ENCODE results near the gene RIPK3. TPM values are rescaled to one million over a fixed set of nuclear protein-coding genes. Genes with fewer than 3 reads are reported as not detected.
"Not testable (repeated sequence)": the region's sequence is repeated elsewhere in the genome, so short reads cannot be mapped to it uniquely, and the experiment has no call there.

RIPK3 gene
- total and polyA plus RNA-seq, 5 donors: 2.9 to 7.0 (median 6.1) TPM

DNA sequence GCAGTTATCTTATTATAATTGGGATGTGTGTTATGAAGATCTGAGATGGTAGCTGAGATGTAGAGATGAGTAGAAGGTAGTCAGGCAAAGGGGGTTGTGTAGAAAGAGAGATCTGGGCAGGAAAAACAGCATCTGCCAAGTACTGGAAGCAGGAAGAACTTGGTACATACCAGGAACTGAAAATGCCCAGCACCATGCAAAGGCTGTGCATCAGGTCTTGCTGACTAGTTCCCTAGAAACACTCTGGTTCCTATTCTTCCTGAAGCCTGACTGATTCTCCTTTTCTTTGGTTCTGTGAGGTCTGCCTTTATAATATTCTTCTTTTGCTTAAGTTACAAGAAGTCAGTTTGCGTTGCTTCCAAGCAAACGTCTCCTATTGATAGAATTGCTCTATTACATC, 21.5 kb upstream of the RIPK3 start:
- no peak for DNase-seq
- ATAC-seq: no peak
- 68% methylated on average over 2 of the region's 2 CpGs for WGBS

DNA sequence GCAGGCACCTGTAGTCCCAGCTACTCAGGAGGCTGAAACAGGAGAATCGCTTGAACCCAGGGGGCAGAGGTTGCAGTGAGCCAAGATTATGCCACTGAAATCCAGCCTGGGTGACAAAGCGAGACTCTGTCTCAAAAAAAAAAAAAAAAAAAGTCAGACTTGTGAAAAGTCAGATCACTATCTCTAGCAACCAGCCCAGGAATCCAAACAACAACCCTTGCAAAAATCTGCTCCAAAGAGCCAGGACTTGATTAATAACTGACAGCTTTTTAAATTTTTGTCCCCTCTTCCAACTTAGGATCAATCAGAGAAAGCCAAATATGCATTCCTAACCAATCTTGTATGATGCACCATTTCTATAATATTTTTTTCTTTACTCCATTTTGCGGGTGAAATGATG, 20.5 kb upstream of the RIPK3 start:
- intact Hi-C loops (cut with DNase I): loop anchor here in 1 of 4 donors (10.0 kb wide), 1 partner anchor 75 kb away; no protein-coding TSS in a partner anchor
- Histone ChIP-seq H3K27me3 (ENCODE audit: control insufficient read depth, insufficient read depth) (no peaks in the 10 kb centered on the region), H3K9me3 (ENCODE audit: control insufficient read depth, low read length) (no peaks in the 10 kb centered on the region), H3K27ac (ENCODE audit: low read length) (no peak overlapping the region), H3K4me1 (ENCODE audit: control insufficient read depth, insufficient read depth, low read length) (no peaks in the 10 kb centered on the region), H3K4me3 (ENCODE audit: low read length) (no peak overlapping the region)
- DNase-seq (no peak), ATAC-seq (no peak)
- 96% methylated on average over 3 of the region's 3 CpGs for WGBS

More for the DNA sequence above, 21.5 kb upstream of the RIPK3 start:
- H3K4me3 ChIP-seq (ENCODE audit: low read length): no peak overlapping the region
- no peaks in the 10 kb centered on the region for H3K4me1 ChIP-seq (ENCODE audit: control insufficient read depth, insufficient read depth, low read length)
- intact Hi-C loops (cut with DNase I): loop anchor here in 1 of 4 donors (10.0 kb wide), 1 partner anchor 73 kb away; no protein-coding TSS in a partner anchor
- H3K27me3 ChIP-seq (ENCODE audit: control insufficient read depth, insufficient read depth): no peaks in the 10 kb centered on the region
- no peaks in the 10 kb centered on the region for H3K9me3 ChIP-seq (ENCODE audit: control insufficient read depth, low read length)
- no peak overlapping the region for H3K27ac ChIP-seq (ENCODE audit: low read length)

DNA sequence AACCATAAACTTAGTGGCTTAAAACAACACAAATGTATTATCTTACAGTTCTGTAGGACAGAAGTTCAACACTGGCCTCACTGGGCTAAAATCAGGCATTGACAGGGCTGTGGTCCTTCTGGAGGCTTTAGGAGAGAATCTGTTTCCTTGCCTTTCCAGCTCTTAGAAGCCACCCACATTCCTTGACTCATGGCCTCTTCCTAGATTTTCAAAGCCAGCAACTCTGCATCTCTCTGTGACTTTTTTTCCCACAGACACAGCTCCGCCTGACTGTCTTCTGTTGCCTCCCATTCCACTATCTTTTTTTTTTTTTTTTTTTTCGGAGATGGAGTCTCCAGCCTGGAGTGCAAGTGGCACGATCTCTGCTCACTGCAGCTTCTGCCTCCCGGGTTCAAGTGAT, 16.4 kb upstream of the RIPK3 start:
- Histone ChIP-seq H3K27me3 (ENCODE audit: control insufficient read depth, insufficient read depth) (no peaks in the 10 kb centered on the region), H3K4me3 (ENCODE audit: low read length) (no peak overlapping the region), H3K9me3 (ENCODE audit: control insufficient read depth, low read length) (no peaks in the 10 kb centered on the region), H3K27ac (ENCODE audit: low read length) (no peak overlapping the region), H3K4me1 (ENCODE audit: control insufficient read depth, insufficient read depth, low read length) (no peaks in the 10 kb centered on the region)
- ATAC-seq (no peak), DNase-seq (no peak)
- 85% methylated on average over 4 of the region's 4 CpGs for WGBS
- intact Hi-C loops (cut with DNase I): no loop called here

DNA sequence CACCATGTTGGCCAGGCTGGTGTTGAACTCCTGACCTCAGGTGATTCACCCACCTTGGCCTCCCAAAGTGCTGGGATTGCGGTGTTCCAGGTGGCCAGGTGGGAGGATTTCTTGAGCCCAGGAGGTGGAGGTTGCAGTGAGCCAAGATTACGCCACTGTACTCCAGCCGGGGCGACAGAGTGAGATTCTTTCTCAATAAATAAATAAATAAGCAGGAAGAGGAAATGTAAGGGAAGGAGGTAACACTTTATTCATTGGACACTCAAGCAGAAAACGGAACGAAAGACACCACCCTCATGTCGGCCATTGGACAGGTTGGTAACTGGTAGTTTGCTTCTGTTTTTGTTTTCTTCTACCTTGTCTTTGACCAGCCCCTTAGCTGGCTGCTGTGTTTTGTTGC, 15.2 kb upstream of the RIPK3 start:
- Histone ChIP-seq H3K27ac (ENCODE audit: low read length) (no peak overlapping the region), H3K4me1 (ENCODE audit: control insufficient read depth, insufficient read depth, low read length) (no peaks in the 10 kb centered on the region), H3K9me3 (ENCODE audit: control insufficient read depth, low read length) (no peaks in the 10 kb centered on the region), H3K4me3 (ENCODE audit: low read length) (no peak overlapping the region), H3K27me3 (ENCODE audit: control insufficient read depth, insufficient read depth) (no peaks in the 10 kb centered on the region)
- intact Hi-C loops (cut with DNase I): no loop called here
- ATAC-seq (no peak), DNase-seq (no peak)
- WGBS: 86% methylated on average over 7 of the region's 7 CpGs

DNA sequence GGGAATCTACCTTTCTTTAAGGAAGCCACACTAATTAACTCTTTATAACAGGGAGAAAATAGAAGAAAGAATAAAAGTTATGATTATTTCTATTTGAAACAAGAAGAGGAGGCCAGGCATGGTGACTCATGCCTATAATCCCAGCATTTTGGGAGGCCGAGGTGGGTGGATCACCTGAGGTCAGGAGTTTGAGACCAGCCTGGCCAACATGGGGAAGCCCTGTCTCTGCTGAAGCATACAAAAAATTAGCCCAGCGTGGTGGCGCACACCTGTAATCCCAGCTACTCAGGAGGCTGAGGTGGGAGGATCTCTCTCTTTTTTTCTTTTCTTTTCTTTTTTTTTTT, 14.7 kb upstream of the RIPK3 start:
- H3K9me3 ChIP-seq (ENCODE audit: control insufficient read depth, low read length); H3K4me1 ChIP-seq (ENCODE audit: control insufficient read depth, insufficient read depth, low read length); H3K27ac ChIP-seq (ENCODE audit: low read length); H3K27me3 ChIP-seq (ENCODE audit: control insufficient read depth, insufficient read depth); intact Hi-C loops (cut with DNase I); ATAC-seq; H3K4me3 ChIP-seq (ENCODE audit: low read length); DNase-seq: not testable (repeated sequence)
- 92% methylated on average over 3 of the region's 3 CpGs for WGBS

DNA sequence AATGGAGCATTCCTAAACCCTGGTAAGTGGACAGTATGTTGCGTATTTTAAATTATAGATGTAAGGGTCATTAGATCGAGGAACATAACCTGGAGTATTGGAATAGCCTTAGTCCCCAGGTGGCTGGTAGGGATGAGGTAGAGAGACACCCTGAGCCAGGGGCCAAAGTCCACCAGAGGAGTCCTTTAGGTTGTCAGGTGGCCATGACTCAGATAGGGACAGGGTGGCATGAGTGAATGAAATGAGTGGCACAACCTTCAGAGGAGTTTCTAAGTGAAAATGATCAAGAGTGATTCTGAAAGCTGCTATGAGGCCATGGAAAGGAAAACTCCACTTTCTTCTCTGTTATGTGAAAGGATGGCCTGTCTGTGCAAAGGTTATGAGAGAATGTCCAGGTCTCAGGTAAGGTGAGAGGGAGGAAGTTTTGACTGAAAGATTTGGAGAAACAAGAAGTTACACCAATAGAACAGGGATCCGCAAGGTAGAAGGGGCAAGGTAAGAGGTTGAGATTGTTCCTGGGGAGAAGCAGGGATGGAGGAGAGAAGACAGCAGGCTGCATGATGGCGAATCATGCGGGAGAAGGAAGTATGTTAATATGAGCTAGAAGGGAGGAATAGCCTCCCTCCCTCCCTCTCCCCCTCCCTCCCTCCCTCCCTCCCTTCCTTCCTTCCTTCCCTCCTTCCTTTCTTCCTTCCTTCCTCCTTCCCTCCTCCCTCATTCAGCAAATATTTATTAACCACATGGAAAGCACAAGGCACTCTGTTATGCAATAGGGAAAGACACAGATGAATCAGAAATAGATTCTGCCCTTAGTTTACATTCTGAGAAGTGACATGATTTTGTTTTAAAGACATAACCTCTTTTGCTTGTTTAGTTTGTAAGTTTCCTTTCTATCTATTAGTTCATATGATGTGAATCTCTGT, 14.0 kb upstream of the RIPK3 start:
- no peak for ATAC-seq
- no peaks in the 10 kb centered on the region for H3K4me1 ChIP-seq (ENCODE audit: control insufficient read depth, insufficient read depth, low read length)
- H3K27ac ChIP-seq (ENCODE audit: low read length): no peak overlapping the region
- no peaks in the 10 kb centered on the region for H3K9me3 ChIP-seq (ENCODE audit: control insufficient read depth, low read length)
- DNase-seq: no peak
- intact Hi-C loops (cut with DNase I): no loop called here
- no peaks in the 10 kb centered on the region for H3K27me3 ChIP-seq (ENCODE audit: control insufficient read depth, insufficient read depth)
- H3K4me3 ChIP-seq (ENCODE audit: low read length): no peak overlapping the region
- 75% methylated on average over 5 of the region's 5 CpGs for WGBS

DNA sequence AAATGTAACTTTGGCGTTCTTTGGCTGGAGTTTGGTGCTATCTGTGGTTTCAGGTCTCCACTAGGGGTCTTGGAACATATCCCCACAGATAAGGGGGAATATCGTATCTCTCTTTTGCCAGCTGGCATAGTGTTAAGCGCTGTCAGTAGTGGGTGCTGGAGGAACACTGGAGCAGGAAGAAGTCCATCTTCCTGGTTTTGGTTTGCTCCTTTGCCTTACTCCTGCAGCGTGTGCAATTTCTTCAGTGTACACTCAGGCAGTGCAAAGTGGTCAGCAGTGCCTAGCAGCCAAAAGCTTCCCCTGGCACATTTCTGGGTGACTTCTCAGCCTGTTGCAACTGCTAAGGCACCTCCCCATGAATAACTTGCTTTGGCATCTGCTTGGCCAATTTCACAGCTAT, 11.7 kb upstream of the RIPK3 start:
- Histone ChIP-seq H3K27me3 (ENCODE audit: control insufficient read depth, insufficient read depth) (no peaks in the 10 kb centered on the region), H3K4me3 (ENCODE audit: low read length) (no peak overlapping the region), H3K27ac (ENCODE audit: low read length) (no peak overlapping the region), H3K4me1 (ENCODE audit: control insufficient read depth, insufficient read depth, low read length) (no peaks in the 10 kb centered on the region), H3K9me3 (ENCODE audit: control insufficient read depth, low read length) (no peaks in the 10 kb centered on the region)
- 11% methylated on average over 4 of the region's 4 CpGs for WGBS
- intact Hi-C loops (cut with DNase I): no loop called here
- ATAC-seq: peak; percentile 58 to 72
- no peak for DNase-seq

DNA sequence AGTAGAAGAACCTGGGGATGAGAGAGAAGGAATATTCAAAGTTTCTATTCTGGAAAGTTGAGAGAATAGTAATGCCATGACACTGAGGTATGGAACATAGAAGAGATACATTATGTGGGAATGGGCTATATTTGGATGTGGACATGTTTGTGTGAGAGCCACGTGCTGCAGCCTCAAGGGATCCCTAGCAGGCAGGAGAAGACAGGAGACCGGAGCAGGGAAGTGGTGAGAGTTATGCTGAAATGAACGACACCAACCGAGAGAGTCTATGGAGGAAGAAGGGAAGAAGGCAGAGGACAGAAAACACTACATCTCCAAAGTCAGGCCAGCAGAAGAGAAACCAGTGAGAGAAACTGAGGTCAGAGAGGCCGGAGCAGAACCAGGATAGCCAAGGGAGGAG, 10.0 kb upstream of the RIPK3 start:
- intact Hi-C loops (cut with DNase I): no loop called here
- 60% methylated on average over 5 of the region's 5 CpGs for WGBS
- H3K9me3 ChIP-seq (ENCODE audit: control insufficient read depth, low read length): no peaks in the 10 kb centered on the region
- H3K4me3 ChIP-seq (ENCODE audit: low read length): no peak overlapping the region
- DNase-seq: no peak
- no peaks in the 10 kb centered on the region for H3K27me3 ChIP-seq (ENCODE audit: control insufficient read depth, insufficient read depth)
- no peak overlapping the region for H3K27ac ChIP-seq (ENCODE audit: low read length)
- no peak for ATAC-seq
- H3K4me1 ChIP-seq (ENCODE audit: control insufficient read depth, insufficient read depth, low read length): no peaks in the 10 kb centered on the region

DNA sequence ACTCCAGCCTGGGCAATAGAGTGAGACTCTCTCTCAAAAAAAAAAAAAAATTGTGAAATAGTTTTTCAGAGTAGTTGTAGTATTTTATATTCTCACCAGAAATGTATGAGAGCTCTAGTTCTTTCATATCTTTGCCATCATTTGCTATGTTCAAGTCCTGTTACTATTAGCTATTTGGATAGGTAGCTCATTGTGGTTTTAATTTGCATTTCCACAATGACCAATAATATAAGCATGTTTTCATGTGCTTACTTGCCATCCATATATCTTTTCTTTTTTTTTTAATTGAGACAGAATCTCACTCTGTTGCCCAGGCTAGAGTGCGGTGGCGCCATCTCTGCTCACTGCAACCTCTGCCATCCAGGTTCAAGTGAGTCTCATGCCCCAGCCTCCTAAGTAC, 8.4 kb upstream of the RIPK3 start:
- 98% methylated on average over 2 of the region's 2 CpGs for WGBS
- H3K4me3 ChIP-seq (ENCODE audit: low read length): no peak overlapping the region
- intact Hi-C loops (cut with DNase I): no loop called here
- DNase-seq: no peak
- no peak overlapping the region for H3K27ac ChIP-seq (ENCODE audit: low read length)
- ATAC-seq: no peak
- no peaks in the 10 kb centered on the region for H3K9me3 ChIP-seq (ENCODE audit: control insufficient read depth, low read length)
- no peaks in the 10 kb centered on the region for H3K4me1 ChIP-seq (ENCODE audit: control insufficient read depth, insufficient read depth, low read length)
- H3K27me3 ChIP-seq (ENCODE audit: control insufficient read depth, insufficient read depth): no peaks in the 10 kb centered on the region

DNA sequence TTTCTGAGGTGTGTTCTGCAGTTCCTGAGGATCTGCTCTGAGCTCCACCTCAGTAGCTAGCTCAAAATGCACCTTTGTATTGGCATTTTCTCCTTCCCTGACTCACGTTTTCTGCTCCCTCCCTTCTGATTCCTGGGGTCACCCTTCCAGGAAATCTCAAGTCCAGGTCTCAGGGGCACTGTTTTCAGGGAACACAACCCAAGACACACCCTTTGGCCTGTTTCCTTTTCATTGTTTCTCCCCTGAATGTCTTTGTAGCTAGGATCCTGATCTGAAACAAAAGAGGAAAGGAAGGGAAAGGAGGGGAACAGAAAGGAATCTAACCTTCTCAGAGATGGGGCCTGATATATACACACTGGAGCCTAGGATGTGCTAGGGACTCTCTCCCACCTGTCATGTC, 7.3 kb upstream of the RIPK3 start:
- DNase-seq: no peak
- ATAC-seq: peak; percentile 27 to 81
- peak overlapping the region; percentile 43 for H3K27ac ChIP-seq (ENCODE audit: low read length)

DNA sequence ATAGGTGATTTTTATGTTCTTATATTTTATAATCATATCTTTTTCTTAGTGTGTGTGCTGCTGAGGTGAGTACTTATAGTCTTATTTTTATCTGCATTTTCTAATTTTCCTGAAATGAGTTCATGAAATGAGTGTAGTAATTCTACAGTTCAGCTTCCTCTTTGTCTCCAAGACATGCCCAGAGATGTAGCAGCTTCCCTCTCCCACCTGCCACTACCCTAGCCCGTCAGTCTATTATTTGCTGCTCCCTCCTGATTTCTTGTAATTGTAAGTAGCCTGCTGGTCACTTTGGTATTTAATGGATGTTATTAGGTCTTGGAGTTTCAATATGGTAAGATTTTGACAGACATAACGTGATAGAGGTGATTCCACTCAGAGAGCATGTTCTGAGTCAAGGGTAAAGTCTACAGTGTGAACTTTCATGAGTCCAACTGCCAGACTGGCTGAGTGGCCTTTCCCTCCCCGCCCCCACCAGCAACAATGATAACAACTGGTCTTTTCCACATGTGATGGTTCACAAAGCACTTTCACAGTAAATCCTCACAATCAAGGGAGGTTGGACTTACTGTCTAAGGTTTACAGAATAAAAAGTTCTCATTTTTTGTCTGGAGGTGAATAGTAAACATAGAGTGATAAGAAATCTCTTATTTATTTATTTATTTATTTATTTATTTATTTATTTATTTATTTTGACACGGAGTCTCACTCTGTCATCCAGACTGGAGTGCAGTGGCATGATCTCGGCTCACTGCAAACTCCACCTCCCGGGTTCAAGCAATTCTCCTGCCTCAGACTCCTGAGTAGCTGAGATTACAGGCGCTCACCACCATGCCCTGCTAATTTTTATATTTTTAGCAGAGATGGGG, 4.2 kb upstream of the RIPK3 start:
- intact Hi-C loops (cut with DNase I): no loop called here
- DNase-seq (no peak), ATAC-seq (no peak)
- Histone ChIP-seq H3K4me1 (ENCODE audit: control insufficient read depth, insufficient read depth, low read length) (no peaks in the 10 kb centered on the region), H3K27ac (ENCODE audit: low read length) (no peak overlapping the region), H3K9me3 (ENCODE audit: control insufficient read depth, low read length) (no peaks in the 10 kb centered on the region), H3K27me3 (ENCODE audit: control insufficient read depth, insufficient read depth) (no peaks in the 10 kb centered on the region), H3K4me3 (ENCODE audit: low read length) (no peak overlapping the region)
- WGBS: 71% methylated on average over 7 of the region's 7 CpGs

More for the DNA sequence above, 7.3 kb upstream of the RIPK3 start:
- Histone ChIP-seq H3K4me1 (ENCODE audit: control insufficient read depth, insufficient read depth, low read length) (no peaks in the 10 kb centered on the region), H3K9me3 (ENCODE audit: control insufficient read depth, low read length) (no peaks in the 10 kb centered on the region), H3K4me3 (ENCODE audit: low read length) (no peak overlapping the region), H3K27me3 (ENCODE audit: control insufficient read depth, insufficient read depth) (no peaks in the 10 kb centered on the region)
- intact Hi-C loops (cut with DNase I): no loop called here
- WGBS: 36% methylated on average over 1 of the region's 1 CpG

Measured in right cardiac atrium (tissue), 5 donors.